Effector memory CD8-positive, alpha-beta T cell (primary cell): Measurements from ENCODE around the gene NIFK.
"Not testable (repeated sequence)": the region's sequence is repeated elsewhere in the genome, so short reads cannot be mapped to it uniquely, and the experiment has no call there.

Source experiments
- ATAC-seq: fragments of 150-1000 bp; cut with Tn5 transposase; replicated peaks from 2 replicates; pipeline ENCODE4 v1.10.0; 2021; ENCODE audit warnings: mild to moderate bottlenecking, moderate library complexity
- DNase-seq, 3 experiments: peaks; one replicate each; pipeline ENCODE4 v3.0.0; 2021
- H3K27ac Mint-ChIP-seq, 2 donors: one replicate each; pipeline ENCODE4 v1.8.0; 2022; ENCODE audit warnings: mild to moderate bottlenecking in 2 of 2, mixed read lengths in 2 of 2, moderate library complexity in 2 of 2
- H3K27me3 Mint-ChIP-seq, 2 donors: one replicate each; pipeline ENCODE4 v1.8.0; 2022; ENCODE audit warnings: mixed read lengths in 2 of 2
- H3K36me3 Mint-ChIP-seq: one replicate; pipeline ENCODE4 v1.8.0; 2022; ENCODE audit warnings: mild to moderate bottlenecking, moderate library complexity, mixed read lengths; ENCODE audit not compliant: insufficient read depth
- H3K4me1 Mint-ChIP-seq, 2 donors: one replicate each; pipeline ENCODE4 v1.8.0; 2022; ENCODE audit warnings: low read depth in 2 of 2, mixed read lengths in 2 of 2
- H3K4me3 Mint-ChIP-seq, 2 donors: one replicate each; pipeline ENCODE4 v1.8.0; 2022; ENCODE audit warnings: mild to moderate bottlenecking in 2 of 2, mixed read lengths in 2 of 2, moderate library complexity in 2 of 2
- H3K9me3 Mint-ChIP-seq, 2 donors: one replicate each; pipeline ENCODE4 v1.8.0; 2022; ENCODE audit warnings: mixed read lengths in 2 of 2

The NIFK gene

GRCh38 chr2:121721926-121722325 is 14.7 kb downstream of the NIFK start:
- DNase-seq (no peak), ATAC-seq (no peak)
- no peak overlapping the region for H3K27ac Mint-ChIP-seq
- peaks cover 3 to 4% of the 10 kb centered on the region in 2 donors for H3K4me1 Mint-ChIP-seq
- no peaks in the 10 kb centered on the region for H3K9me3 Mint-ChIP-seq
- no peaks in the 10 kb centered on the region for H3K27me3 Mint-ChIP-seq
- no peak overlapping the region for H3K4me3 Mint-ChIP-seq
- peaks cover 15% of the 10 kb centered on the region for H3K36me3 Mint-ChIP-seq

DNA sequence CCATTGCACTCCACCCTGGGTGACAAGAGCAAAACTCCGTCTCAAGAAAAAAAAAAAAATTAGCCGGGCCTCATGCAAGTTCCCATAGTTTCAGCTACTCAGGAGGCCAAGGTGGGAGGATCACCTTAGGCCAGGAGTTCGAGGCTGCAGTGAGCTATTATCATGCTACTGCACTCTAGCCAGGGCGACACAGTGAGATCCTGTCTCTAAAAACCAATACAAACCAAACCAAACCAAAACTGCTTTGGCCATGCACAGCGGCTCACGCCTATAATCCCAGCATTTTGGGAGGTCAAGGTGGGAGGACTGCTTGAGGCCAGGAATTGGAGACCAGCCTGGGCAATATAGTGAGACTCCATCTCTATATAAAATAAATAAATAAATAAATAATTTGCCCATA is 19.1 kb downstream of the NIFK start:
- Mint-ChIP-seq H3K36me3 (no peaks in the 10 kb centered on the region), H3K4me1 (peaks cover 3 to 4% of the 10 kb centered on the region in 2 donors), H3K27ac (no peak overlapping the region), H3K27me3 (no peaks in the 10 kb centered on the region), H3K9me3 (no peaks in the 10 kb centered on the region), H3K4me3 (no peak overlapping the region)
- no peak for ATAC-seq
- no peak for DNase-seq

DNA sequence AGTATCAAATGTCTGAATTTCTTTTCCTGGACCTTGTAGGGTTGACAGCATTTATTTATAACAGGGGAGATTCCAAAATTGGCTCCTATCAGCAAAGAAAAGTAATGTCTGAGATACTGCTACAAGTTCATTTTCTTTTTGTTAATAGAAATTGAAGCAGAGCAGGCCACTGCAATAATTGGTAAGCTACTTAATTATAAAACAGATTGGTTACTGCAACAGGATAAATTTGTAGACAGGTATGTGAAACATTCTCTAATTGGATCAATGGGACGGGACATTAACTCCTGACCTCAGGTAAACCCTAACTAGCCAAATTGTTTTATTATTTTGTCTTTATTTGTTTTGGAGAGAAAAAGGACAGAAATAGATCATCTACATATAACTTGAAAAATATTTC is 20.5 kb downstream of the NIFK start:
- Mint-ChIP-seq H3K4me1 (peaks cover 3 to 4% of the 10 kb centered on the region in 2 donors), H3K27me3 (no peaks in the 10 kb centered on the region), H3K4me3 (no peak overlapping the region), H3K9me3 (no peaks in the 10 kb centered on the region), H3K27ac (no peak overlapping the region), H3K36me3 (no peaks in the 10 kb centered on the region)
- DNase-seq = no peak
- no peak for ATAC-seq

DNA sequence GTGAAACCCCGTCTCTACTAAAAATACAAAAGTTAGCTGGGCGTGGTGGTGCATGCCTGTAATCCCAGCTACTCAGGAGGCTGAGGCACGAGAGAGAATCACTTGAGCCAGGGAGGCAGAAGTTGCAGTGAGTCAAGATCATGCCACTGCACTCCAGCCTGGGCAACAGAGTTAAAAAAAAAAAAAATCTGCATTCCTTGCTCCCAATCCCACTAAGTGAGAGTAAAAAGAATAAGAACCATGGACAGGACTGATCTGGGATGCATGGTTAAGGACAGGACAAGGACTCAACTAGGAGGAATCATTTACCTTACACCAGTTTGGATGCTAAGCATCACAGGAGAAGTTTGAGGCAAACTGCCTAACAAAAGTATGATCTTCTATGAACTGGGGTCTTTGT is 25.2 kb downstream of the NIFK start:
- ATAC-seq, H3K27me3 Mint-ChIP-seq, H3K9me3 Mint-ChIP-seq, H3K36me3 Mint-ChIP-seq, H3K4me1 Mint-ChIP-seq, DNase-seq, H3K27ac Mint-ChIP-seq, H3K4me3 Mint-ChIP-seq: not testable (repeated sequence)

DNA sequence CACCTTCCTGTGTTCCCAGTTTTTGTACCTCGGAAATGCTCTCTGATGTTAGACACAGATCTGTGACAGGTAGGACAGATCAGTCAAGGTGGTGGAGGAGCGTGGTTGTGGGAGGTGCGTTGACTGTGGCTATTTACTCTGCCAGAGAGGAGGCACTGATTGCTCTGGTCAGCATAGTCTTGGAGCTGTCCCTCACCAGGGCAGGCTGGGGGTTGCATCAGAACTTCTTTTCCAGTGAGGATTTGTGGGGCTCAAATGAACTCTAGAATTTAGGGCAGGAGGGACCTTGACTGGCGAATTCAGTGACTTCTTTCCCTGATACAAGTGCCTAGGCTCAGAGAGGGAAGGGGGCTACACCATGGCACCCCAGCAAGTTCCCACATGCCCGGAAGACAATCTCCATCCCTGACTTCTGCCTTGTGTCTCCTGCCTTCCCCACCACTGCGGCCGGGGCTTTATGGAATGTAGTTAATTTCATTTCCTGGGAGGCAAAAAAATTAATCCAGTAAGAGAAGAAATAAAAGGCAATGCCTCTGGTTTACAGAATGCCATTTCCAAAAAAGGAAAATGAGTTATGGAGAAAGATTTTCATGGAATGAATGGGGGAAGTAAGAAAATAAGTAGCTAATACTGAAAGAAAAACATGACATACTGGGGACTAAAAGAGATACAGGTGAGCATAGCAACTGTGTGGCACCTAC is 26.1 kb downstream of the NIFK start:
- no peak overlapping the region for H3K4me3 Mint-ChIP-seq
- no peak overlapping the region for H3K27ac Mint-ChIP-seq
- no peak for ATAC-seq
- H3K27me3 Mint-ChIP-seq = no peaks in the 10 kb centered on the region
- H3K9me3 Mint-ChIP-seq = no peaks in the 10 kb centered on the region
- no peaks in the 10 kb centered on the region for H3K4me1 Mint-ChIP-seq
- H3K36me3 Mint-ChIP-seq = no peaks in the 10 kb centered on the region
- DNase-seq = no peak

DNA sequence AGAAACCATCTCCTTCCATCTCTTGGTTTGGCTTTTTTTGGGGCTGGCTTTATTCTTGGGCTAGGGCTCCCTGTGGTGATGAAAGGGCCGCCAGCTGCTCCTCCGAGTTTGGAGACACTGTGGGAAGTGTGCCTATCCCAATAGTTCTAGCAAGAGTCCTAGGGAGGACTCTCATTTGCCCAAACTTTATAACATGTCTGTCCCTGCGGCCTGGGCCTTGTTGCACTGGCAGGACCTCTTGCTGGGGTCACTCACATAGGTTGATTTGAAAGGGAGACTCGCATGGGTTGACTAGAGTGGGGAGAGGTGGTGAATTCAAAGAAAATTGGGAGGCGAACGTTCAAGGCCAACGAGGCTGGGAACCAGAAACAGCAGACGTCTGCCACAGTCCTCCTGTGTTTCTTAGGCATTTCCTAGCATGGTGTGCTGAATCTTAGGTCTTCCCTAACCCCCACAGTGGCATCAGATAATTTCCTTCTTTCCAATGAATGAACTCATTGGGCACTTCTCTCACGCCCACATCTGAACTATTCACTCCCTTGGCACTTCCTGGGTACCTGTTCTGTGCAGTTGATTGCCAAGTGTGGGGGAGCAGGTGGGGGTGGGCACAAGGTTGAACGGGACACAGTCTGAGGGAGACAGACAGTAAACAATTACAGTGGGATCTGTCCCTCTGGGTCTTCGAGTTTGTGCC is 26.8 kb downstream of the NIFK start:
- peak overlapping the region in 1 of 2 donors; percentile 56 for H3K27ac Mint-ChIP-seq

DNA sequence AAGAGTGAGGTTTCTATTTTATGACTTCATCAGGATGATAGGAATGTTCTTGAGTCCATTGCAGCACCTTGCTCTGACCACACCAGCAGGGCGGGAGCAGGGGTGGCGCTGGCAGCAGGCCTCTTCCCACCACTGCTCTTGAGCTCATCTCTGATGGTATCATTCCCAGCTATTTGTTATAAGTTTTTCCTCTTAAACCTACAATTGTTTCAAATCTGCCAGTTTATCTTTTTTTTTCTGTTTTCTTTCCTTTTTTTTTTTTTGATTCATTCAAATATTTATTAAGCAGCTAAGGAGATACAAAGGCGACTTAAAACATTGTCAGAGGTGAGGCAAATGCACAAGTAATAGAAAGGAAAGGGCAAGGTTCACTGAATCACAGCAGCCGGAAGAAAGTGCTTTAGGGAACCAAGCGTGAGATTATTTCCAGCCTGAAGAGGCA is 28.7 kb downstream of the NIFK start:
- Mint-ChIP-seq H3K4me3 (no peak overlapping the region), H3K9me3 (no peaks in the 10 kb centered on the region), H3K36me3 (no peaks in the 10 kb centered on the region), H3K4me1 (no peaks in the 10 kb centered on the region), H3K27ac (peak overlapping the region in 1 of 2 donors; percentile 19), H3K27me3 (no peaks in the 10 kb centered on the region)
- DNase-seq = no peak
- no peak for ATAC-seq

More for the DNA sequence above, 26.8 kb downstream of the NIFK start:
- DNase-seq (no peak), ATAC-seq (no peak)
- no peak overlapping the region for H3K4me3 Mint-ChIP-seq
- H3K36me3 Mint-ChIP-seq = no peaks in the 10 kb centered on the region
- H3K4me1 Mint-ChIP-seq = no peaks in the 10 kb centered on the region
- no peaks in the 10 kb centered on the region for H3K9me3 Mint-ChIP-seq
- H3K27me3 Mint-ChIP-seq = no peaks in the 10 kb centered on the region

DNA sequence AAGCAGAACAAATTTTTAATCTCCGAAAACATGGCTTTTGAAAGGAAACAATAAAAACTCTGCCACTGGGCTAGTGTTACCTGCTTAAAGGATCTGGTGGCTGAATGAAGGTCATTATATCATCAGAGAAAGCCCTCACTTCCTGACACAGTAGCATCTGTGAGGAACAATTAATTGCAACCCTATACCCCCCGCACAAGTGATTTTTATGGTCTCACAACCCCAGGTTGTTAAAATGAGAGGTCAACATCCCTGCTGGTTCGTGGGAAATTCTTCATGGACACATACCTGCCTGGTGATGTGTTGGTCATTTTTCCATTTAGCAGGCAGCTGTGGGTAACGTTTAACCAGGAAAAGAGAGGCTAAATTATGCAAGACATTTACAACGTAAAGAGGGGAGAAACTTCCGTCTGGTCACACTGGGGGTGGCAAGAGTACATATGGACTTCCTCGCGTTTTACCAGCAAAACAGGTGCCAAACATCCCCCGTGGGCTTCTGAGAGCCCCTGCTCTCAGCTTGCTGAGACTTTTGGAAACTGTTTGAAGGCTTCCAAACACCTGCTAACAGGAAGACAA is 29.2 kb downstream of the NIFK start:
- ATAC-seq (no peak), DNase-seq (no peak)
- no peak overlapping the region for H3K4me3 Mint-ChIP-seq
- no peaks in the 10 kb centered on the region for H3K36me3 Mint-ChIP-seq
- H3K27me3 Mint-ChIP-seq = no peaks in the 10 kb centered on the region
- H3K4me1 Mint-ChIP-seq = no peaks in the 10 kb centered on the region
- H3K9me3 Mint-ChIP-seq = no peaks in the 10 kb centered on the region
- H3K27ac Mint-ChIP-seq = peak overlapping the region in 1 of 2 donors; percentile 19

GRCh38 chr2:121705958-121706357 is 30.7 kb downstream of the NIFK start:
- Mint-ChIP-seq H3K27ac (peak overlapping the region in 1 of 2 donors; percentile 35), H3K4me3 (no peak overlapping the region), H3K9me3 (no peaks in the 10 kb centered on the region), H3K36me3 (peaks cover 2% of the 10 kb centered on the region), H3K27me3 (no peaks in the 10 kb centered on the region), H3K4me1 (peaks cover 7 to 9% of the 10 kb centered on the region in 2 donors)
- ATAC-seq (no peak), DNase-seq (no peak)

DNA sequence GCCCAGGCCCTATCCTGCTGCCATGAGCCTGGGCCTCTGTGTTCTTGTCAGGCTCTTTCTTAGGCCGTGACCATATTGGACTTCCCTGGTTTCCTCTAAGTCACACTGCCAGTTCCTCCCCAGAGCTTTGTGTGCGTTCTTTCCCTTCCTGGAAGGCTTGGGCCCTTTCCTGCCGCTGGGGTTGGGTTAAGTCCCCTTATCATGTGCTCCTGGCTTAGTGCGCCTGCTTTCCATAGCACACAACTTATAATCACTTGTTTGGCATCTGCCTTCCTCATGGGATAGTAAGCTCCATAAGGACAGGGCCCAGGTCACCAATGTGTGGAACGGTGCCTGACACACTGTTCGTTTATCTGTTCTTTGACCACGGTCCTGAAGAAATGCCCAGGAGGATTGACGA is 31.3 kb downstream of the NIFK start:
- no peak for ATAC-seq
- Mint-ChIP-seq H3K9me3 (no peaks in the 10 kb centered on the region), H3K4me3 (no peak overlapping the region), H3K36me3 (peaks cover 8% of the 10 kb centered on the region), H3K27ac (no peak overlapping the region), H3K27me3 (no peaks in the 10 kb centered on the region), H3K4me1 (peaks cover 12 to 15% of the 10 kb centered on the region in 2 donors)
- DNase-seq = no peak

DNA sequence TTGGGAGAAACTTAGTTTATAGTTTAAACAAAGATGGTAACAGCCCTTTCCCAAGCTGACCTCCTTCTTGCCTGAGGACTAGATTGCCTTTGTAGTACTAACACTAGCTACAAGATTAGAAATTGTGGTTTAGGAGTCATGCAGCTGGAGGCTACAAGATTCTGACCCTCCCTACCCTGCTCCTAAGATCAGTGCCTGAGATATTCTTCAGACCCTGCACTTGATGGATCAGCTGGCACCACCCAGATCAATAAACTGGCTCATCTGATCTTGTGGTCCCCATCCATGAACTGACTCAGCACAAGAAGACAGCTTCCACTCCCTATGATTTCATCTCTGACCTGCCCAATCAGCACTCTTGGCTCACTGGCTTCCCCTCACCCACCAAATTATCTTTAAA is 34.9 kb downstream of the NIFK start:
- H3K9me3 Mint-ChIP-seq, DNase-seq, ATAC-seq, H3K27me3 Mint-ChIP-seq: not testable (repeated sequence)
- H3K4me3 Mint-ChIP-seq = peak overlapping the region in 1 of 2 donors; percentile 85
- peaks cover 34 to 37% of the 10 kb centered on the region in 2 donors for H3K4me1 Mint-ChIP-seq
- peak overlapping the region; percentile 98 to 99 for H3K27ac Mint-ChIP-seq
- peaks cover 29% of the 10 kb centered on the region for H3K36me3 Mint-ChIP-seq

- peak; percentile 85 to 89 (median 89) for DNase-seq
- Mint-ChIP-seq H3K27ac (peak overlapping the region; percentile 98 to 99), H3K4me3 (peak overlapping the region; percentile 85 to 86), H3K9me3 (no peaks in the 10 kb centered on the region), H3K36me3 (peaks cover 29% of the 10 kb centered on the region), H3K27me3 (no peaks in the 10 kb centered on the region), H3K4me1 (peaks cover 34 to 37% of the 10 kb centered on the region in 2 donors)
- ATAC-seq = peak; percentile 89
Observed at GRCh38 chr2:121699421-121700333, 37.0 kb downstream of the NIFK start.

DNA sequence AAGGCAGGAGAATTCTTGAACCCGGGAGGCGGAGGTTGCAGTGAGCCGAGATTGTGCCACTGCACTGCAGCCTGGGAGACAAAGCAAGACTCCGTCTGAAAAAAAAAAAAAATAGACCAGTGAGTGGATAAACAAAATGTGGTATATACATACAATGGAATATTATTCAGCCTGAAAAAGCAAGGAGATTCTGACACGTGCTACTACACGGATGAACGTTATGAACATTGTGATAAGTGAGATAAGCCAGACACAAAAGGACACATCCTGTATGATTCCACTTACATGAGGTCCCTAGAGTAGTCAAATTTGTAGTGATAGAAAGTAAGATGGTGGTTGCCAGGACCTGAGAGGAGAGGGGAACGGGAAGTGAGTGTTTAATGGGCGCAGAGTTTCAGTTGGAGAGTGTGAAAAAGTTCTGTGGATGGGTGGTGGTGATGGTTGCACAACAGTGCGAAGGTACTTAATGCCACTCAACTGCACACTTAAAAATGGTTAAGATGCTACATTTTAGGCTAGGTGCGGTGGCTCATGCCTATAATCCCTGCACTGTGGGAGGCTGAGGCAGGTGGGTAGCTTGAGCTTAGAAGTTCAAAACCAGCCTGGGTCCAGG is 38.3 kb downstream of the NIFK start:
- Mint-ChIP-seq H3K4me3 (peak overlapping the region; percentile 18 to 85), H3K27me3 (no peaks in the 10 kb centered on the region), H3K9me3 (no peaks in the 10 kb centered on the region), H3K27ac (peak overlapping the region; percentile 98 to 99), H3K36me3 (peaks cover 29% of the 10 kb centered on the region), H3K4me1 (peaks cover 34 to 37% of the 10 kb centered on the region in 2 donors)
- DNase-seq (no peak), ATAC-seq (no peak)
